Measurements from ENCODE around the gene MPC2. TPM values are rescaled to one million over a fixed set of nuclear protein-coding genes. Genes with fewer than 3 reads are reported as not detected.

MPC2 gene
- total RNA-seq, 2 donors from 2014 or later = 71.4 to 122 TPM

DNA sequence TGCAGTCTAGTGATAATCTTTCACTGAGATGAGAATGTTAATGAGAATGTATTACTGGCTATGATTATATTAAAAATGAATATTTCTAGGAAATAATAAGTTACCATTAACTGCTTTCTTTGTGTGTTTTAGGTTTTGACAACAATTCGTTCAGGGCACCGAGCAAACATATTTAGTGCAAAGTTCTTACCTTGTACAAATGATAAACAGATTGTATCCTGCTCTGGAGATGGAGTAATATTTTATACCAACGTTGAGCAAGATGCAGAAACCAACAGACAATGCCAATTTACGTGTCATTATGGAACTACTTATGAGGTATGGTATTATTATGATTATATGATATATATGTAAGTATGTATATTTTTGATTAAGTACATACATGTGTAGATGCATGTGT is 37.8 kb upstream of the MPC2 start:
- no peak for DNase-seq (ENCODE audit: low spot score)
- no peak overlapping the region for H3K27ac ChIP-seq
- no peak overlapping the region for H3K4me3 ChIP-seq
- peaks cover 24% of the 10 kb centered on the region for H3K36me3 ChIP-seq
- H3K9me3 ChIP-seq = no peaks in the 10 kb centered on the region
- H3K27me3 ChIP-seq = no peaks in the 10 kb centered on the region
- H3K4me1 ChIP-seq = peaks cover 0 to 4% of the 10 kb centered on the region in 2 donors
- TF ChIP-seq, protein P1, sequence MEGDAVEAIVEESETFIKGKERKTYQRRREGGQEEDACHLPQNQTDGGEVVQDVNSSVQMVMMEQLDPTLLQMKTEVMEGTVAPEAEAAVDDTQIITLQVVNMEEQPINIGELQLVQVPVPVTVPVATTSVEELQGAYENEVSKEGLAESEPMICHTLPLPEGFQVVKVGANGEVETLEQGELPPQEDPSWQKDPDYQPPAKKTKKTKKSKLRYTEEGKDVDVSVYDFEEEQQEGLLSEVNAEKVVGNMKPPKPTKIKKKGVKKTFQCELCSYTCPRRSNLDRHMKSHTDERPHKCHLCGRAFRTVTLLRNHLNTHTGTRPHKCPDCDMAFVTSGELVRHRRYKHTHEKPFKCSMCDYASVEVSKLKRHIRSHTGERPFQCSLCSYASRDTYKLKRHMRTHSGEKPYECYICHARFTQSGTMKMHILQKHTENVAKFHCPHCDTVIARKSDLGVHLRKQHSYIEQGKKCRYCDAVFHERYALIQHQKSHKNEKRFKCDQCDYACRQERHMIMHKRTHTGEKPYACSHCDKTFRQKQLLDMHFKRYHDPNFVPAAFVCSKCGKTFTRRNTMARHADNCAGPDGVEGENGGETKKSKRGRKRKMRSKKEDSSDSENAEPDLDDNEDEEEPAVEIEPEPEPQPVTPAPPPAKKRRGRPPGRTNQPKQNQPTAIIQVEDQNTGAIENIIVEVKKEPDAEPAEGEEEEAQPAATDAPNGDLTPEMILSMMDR (IDR thresholded peaks at IDR 0.05) = no peak

DNA sequence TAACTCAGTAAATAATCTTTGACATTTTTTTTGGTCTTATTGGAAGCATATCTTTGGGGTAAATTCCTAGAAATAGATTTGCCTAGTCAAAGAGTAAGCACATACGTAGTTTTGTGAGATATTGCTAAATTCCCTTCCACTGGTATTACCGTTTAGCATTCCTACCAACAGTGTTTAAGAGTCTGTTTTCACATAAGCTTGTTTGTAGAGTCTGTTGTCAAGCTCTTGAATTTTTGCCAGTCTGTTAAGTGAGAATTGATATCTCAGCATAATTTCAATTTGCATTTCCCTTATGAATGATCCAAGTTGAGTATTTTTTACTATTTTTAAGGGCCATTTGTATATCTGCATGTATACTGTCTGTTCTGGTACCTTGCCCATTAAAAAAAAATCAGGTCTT is 37.0 kb upstream of the MPC2 start:
- Histone ChIP-seq H3K36me3 (peaks cover 24% of the 10 kb centered on the region), H3K27ac (no peak overlapping the region)
- TF ChIP-seq, protein P1 (IDR thresholded peaks at IDR 0.05) = no peak

DNA sequence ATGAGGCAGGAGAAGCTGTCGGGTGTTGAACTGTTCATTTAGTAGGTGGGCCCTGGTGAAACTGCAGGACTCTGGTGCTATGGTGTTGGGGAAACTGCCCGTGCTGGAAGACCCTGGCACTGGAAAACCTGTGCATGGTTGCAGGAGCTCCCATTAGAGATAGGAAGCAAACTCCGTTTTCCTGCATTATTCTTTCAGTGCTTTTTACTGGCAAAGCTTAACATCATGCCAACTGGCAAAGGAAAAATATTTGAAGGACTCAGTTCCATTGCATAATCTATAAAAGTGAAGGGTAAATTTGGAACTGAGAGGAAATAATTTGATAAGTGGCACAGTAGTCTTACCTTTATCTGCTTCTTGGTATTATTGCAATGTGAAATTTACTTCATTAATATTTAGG is 31.7 kb upstream of the MPC2 start:
- no peaks in the 10 kb centered on the region for H3K27me3 ChIP-seq
- H3K4me3 ChIP-seq = no peak overlapping the region
- no peak for DNase-seq (ENCODE audit: low spot score)
- H3K27ac ChIP-seq = no peak overlapping the region
- H3K36me3 ChIP-seq = peaks cover 15% of the 10 kb centered on the region
- H3K9me3 ChIP-seq = no peaks in the 10 kb centered on the region
- TF ChIP-seq, protein P1 (IDR thresholded peaks at IDR 0.05) = no peak
- peaks cover 0 to 19% of the 10 kb centered on the region in 2 donors for H3K4me1 ChIP-seq

More for the DNA sequence above, 37.0 kb upstream of the MPC2 start:
- Histone ChIP-seq H3K9me3 (no peaks in the 10 kb centered on the region), H3K4me1 (peaks cover 0 to 4% of the 10 kb centered on the region in 2 donors), H3K27me3 (no peaks in the 10 kb centered on the region), H3K4me3 (no peak overlapping the region)
- DNase-seq (ENCODE audit: low spot score) = no peak

- Histone ChIP-seq H3K4me3 (no peak overlapping the region), H3K27ac (no peak overlapping the region), H3K36me3 (peaks cover 15% of the 10 kb centered on the region), H3K4me1 (peaks cover 0 to 19% of the 10 kb centered on the region in 2 donors), H3K27me3 (no peaks in the 10 kb centered on the region), H3K9me3 (no peaks in the 10 kb centered on the region)
- no peak for DNase-seq (ENCODE audit: low spot score)
- TF ChIP-seq, protein P1 (IDR thresholded peaks at IDR 0.05) = no peak
Observed at GRCh38 chr1:167966050-167966449, 29.2 kb upstream of the MPC2 start.

DNA sequence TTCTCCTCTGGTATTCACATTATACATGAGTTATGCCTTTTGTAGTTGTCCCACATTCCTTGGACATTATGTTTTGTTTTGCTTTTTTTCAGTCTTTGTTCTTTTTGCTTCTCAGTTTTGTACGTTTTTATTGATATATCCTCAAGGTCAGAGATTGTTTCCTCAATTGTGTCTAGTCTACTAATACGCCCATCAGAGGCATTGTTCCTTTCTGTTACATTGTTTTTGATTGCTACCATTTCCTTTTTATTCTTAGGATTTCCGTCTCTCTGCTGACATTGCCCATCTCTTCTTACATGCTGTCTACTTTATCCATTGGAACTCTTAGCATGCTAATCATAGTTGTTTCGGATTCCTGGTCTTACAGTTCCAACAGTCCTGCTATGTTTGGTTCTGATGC is 27.8 kb upstream of the MPC2 start:
- Histone ChIP-seq H3K27ac (no peak overlapping the region), H3K9me3 (no peaks in the 10 kb centered on the region), H3K36me3 (peaks cover 9% of the 10 kb centered on the region), H3K4me3 (no peak overlapping the region), H3K4me1 (peaks cover 0 to 19% of the 10 kb centered on the region in 2 donors), H3K27me3 (no peaks in the 10 kb centered on the region)
- TF ChIP-seq, protein P1 (IDR thresholded peaks at IDR 0.05) = no peak
- no peak for DNase-seq (ENCODE audit: low spot score)

DNA sequence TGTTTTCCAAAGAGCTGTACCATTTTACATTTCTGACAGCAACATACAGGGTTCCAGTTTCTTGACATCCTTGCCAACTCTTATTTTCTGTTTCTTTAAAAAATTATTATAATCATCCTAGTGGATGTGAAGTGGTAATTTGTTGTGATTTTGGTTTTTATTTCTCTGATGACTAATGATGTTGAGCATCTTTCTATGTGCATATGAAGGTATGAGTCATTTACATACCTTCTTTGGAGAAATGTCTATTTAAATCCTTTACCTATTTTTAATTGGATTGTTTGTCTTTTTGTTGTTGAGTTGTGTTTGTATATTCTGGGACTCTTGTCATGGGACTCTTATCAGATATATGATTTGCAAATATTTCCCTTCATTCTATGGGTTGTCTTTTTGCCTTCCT is 20.8 kb upstream of the MPC2 start:
- Histone ChIP-seq H3K36me3 (peaks cover 27% of the 10 kb centered on the region), H3K27ac (no peak overlapping the region), H3K27me3 (no peaks in the 10 kb centered on the region), H3K4me1 (no peaks in the 10 kb centered on the region), H3K4me3 (no peak overlapping the region), H3K9me3 (no peaks in the 10 kb centered on the region)
- no peak for DNase-seq (ENCODE audit: low spot score)
- TF ChIP-seq, protein P1 (IDR thresholded peaks at IDR 0.05) = no peak
